ENCODE data around the gene DIDO1. TPM values are rescaled to one million over a fixed set of nuclear protein-coding genes. Genes with fewer than 3 reads are reported as not detected.

The DIDO1 gene
- total RNA-seq, 2 donors from 2014 or later: 53.5 to 68.3 TPM

GRCh38 chr20:62913043-62913630 lies 13.2 kb downstream of the DIDO1 start:
- H3K27ac ChIP-seq (ENCODE audit: low read depth, low read length): no peak overlapping the region
- TF ChIP-seq, protein P1, sequence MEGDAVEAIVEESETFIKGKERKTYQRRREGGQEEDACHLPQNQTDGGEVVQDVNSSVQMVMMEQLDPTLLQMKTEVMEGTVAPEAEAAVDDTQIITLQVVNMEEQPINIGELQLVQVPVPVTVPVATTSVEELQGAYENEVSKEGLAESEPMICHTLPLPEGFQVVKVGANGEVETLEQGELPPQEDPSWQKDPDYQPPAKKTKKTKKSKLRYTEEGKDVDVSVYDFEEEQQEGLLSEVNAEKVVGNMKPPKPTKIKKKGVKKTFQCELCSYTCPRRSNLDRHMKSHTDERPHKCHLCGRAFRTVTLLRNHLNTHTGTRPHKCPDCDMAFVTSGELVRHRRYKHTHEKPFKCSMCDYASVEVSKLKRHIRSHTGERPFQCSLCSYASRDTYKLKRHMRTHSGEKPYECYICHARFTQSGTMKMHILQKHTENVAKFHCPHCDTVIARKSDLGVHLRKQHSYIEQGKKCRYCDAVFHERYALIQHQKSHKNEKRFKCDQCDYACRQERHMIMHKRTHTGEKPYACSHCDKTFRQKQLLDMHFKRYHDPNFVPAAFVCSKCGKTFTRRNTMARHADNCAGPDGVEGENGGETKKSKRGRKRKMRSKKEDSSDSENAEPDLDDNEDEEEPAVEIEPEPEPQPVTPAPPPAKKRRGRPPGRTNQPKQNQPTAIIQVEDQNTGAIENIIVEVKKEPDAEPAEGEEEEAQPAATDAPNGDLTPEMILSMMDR (conservative IDR thresholded peaks at IDR 0.05): no peak
- 95 to 100% methylated on average over 3 to 7 of the region's 7 CpGs for WGBS, 2 experiments (ENCODE audit: insufficient coverage in 1 of 2, insufficient read length in 1 of 2)
- DNase-seq: no peak
- peaks cover 49% of the 10 kb centered on the region for H3K36me3 Mint-ChIP-seq (ENCODE audit: low read depth)
- H3K9me3 ChIP-seq (ENCODE audit: control insufficient read depth, low read length): no peaks in the 10 kb centered on the region
- H3K9me3 Mint-ChIP-seq: no peaks in the 10 kb centered on the region
- H3K4me1 Mint-ChIP-seq: peaks cover 38% of the 10 kb centered on the region
- H3K4me1 ChIP-seq (ENCODE audit: control insufficient read depth, insufficient read depth, low read length): peaks cover 18% of the 10 kb centered on the region
- peaks cover 72% of the 10 kb centered on the region for H3K36me3 ChIP-seq (ENCODE audit: control insufficient read depth, insufficient read depth, low read length)
- H3K4me3 ChIP-seq (ENCODE audit: low read length): no peak overlapping the region
- H3K27me3 Mint-ChIP-seq (ENCODE audit: insufficient read depth): no peaks in the 10 kb centered on the region
- no peaks in the 10 kb centered on the region for H3K27me3 ChIP-seq (ENCODE audit: control insufficient read depth, insufficient read depth, low read length, poor library complexity, severe bottlenecking)
- peak overlapping the region; percentile 75 for H3K27ac Mint-ChIP-seq
- H3K9ac ChIP-seq (ENCODE audit: extremely low read depth, low read length, poor library complexity, severe bottlenecking): no peak overlapping the region
- H3K4me3 Mint-ChIP-seq: no peak overlapping the region

DNA sequence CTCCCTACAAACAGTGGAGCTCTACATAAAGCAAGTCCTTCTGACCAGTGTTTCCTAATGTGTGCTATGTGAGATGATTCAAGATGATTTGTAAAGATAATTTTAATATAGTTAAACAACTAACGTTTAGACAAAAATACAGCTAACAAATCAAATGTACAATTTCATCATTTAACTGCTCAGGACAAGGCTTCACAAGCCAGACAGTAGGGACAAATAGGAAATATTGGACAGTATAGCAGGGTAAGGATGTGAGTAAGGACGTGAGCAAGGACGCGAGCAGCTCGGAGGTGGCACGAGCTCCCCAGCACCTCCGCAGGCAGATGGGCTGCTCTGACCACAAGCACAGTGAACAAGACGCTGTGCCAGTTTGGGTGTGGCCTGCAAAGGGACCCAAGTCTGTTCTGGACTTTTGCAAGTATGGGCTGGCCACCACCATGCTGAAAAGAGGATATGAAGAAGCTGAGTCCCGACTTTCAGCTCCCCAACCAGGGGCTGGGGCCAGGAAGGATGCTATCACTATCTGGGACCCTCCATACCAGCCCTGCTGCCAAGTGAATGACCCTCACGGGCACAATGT lies 14.5 kb downstream of the DIDO1 start:
- 97% methylated on average over 6 to 9 of the region's 10 CpGs for WGBS, 2 experiments (ENCODE audit: insufficient coverage in 1 of 2, insufficient read length in 1 of 2)
- no peaks in the 10 kb centered on the region for H3K9me3 Mint-ChIP-seq
- Histone ChIP-seq H3K4me3 (ENCODE audit: low read length) (no peak overlapping the region), H3K27me3 (ENCODE audit: control insufficient read depth, insufficient read depth, low read length, poor library complexity, severe bottlenecking) (no peaks in the 10 kb centered on the region), H3K9me3 (ENCODE audit: control insufficient read depth, low read length) (no peaks in the 10 kb centered on the region), H3K4me1 (ENCODE audit: control insufficient read depth, insufficient read depth, low read length) (peaks cover 13% of the 10 kb centered on the region), H3K27ac (ENCODE audit: low read depth, low read length) (no peak overlapping the region), H3K9ac (ENCODE audit: extremely low read depth, low read length, poor library complexity, severe bottlenecking) (no peak overlapping the region), H3K36me3 (ENCODE audit: control insufficient read depth, insufficient read depth, low read length) (peaks cover 77% of the 10 kb centered on the region)
- no peaks in the 10 kb centered on the region for H3K27me3 Mint-ChIP-seq (ENCODE audit: insufficient read depth)
- peak overlapping the region; percentile 72 for H3K27ac Mint-ChIP-seq
- H3K4me1 Mint-ChIP-seq: peaks cover 25% of the 10 kb centered on the region
- H3K4me3 Mint-ChIP-seq: no peak overlapping the region
- TF ChIP-seq, protein P1 (conservative IDR thresholded peaks at IDR 0.05): no peak
- peaks cover 62% of the 10 kb centered on the region for H3K36me3 Mint-ChIP-seq (ENCODE audit: low read depth)
- no peak for DNase-seq

- H3K4me1 Mint-ChIP-seq: peaks cover 22% of the 10 kb centered on the region
- no peak for DNase-seq
- 96% methylated on average over 39 to 45 of the region's 45 CpGs for WGBS, 2 experiments (ENCODE audit: insufficient coverage in 1 of 2, insufficient read length in 1 of 2)
- H3K27me3 Mint-ChIP-seq (ENCODE audit: insufficient read depth): no peaks in the 10 kb centered on the region
- TF ChIP-seq, protein P1 (conservative IDR thresholded peaks at IDR 0.05): no peak
- H3K9me3 Mint-ChIP-seq: no peaks in the 10 kb centered on the region
- Histone ChIP-seq H3K9me3 (ENCODE audit: control insufficient read depth, low read length) (no peaks in the 10 kb centered on the region), H3K4me3 (ENCODE audit: low read length) (no peak overlapping the region), H3K27ac (ENCODE audit: low read depth, low read length) (no peak overlapping the region), H3K36me3 (ENCODE audit: control insufficient read depth, insufficient read depth, low read length) (peaks cover 83% of the 10 kb centered on the region), H3K27me3 (ENCODE audit: control insufficient read depth, insufficient read depth, low read length, poor library complexity, severe bottlenecking) (no peaks in the 10 kb centered on the region), H3K9ac (ENCODE audit: extremely low read depth, low read length, poor library complexity, severe bottlenecking) (no peak overlapping the region), H3K4me1 (ENCODE audit: control insufficient read depth, insufficient read depth, low read length) (peaks cover 13% of the 10 kb centered on the region)
- H3K36me3 Mint-ChIP-seq (ENCODE audit: low read depth): peaks cover 71% of the 10 kb centered on the region
- no peak overlapping the region for H3K4me3 Mint-ChIP-seq
- H3K27ac Mint-ChIP-seq: peak overlapping the region; percentile 81
Measured at GRCh38 chr20:62910777-62911497, 15.4 kb downstream of the DIDO1 start.
